ENCODE data around the gene TANGO6. TPM values are rescaled to one million over a fixed set of nuclear protein-coding genes. Genes with fewer than 3 reads are reported as not detected.

The TANGO6 gene
- total RNA-seq, 2 donors from 2014 or later, result 9.6 to 15.3 TPM

DNA sequence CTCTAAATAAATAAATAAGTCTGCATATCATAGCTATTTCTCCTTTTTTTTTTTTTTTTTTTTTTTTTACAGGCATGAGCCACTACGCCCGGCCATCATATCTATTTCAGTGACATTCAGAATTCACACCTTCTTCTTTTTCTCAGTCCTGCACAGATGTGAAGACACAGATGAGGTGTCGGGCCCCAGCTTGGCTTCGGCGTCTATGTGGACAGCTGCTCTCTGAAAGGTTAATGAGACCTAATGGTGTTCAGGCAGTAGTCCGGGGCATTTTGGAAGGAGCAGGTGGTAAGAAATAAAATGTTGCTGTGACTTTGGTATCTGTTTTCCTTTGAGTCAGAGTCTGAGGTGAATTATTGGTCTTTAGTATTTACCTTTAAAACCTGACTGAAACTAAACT, 23.6 kb downstream of the TANGO6 start:
- DNase-seq, result no peak
- no peaks in the 10 kb centered on the region for H3K36me3 ChIP-seq (ENCODE audit: control insufficient read depth, insufficient read depth, low read length)
- Mint-ChIP-seq H3K9me3 (no peaks in the 10 kb centered on the region), H3K4me1 (peaks cover 15% of the 10 kb centered on the region), H3K27me3 (ENCODE audit: insufficient read depth) (no peaks in the 10 kb centered on the region), H3K4me3 (no peak overlapping the region), H3K27ac (no peak overlapping the region), H3K36me3 (ENCODE audit: low read depth) (peaks cover 21% of the 10 kb centered on the region)
- H3K4me3 ChIP-seq (ENCODE audit: low read length), result no peak overlapping the region
- no peaks in the 10 kb centered on the region for H3K27me3 ChIP-seq (ENCODE audit: control insufficient read depth, insufficient read depth, low read length, poor library complexity, severe bottlenecking)
- peaks cover 4% of the 10 kb centered on the region for H3K4me1 ChIP-seq (ENCODE audit: control insufficient read depth, insufficient read depth, low read length)
- 94 to 100% methylated on average over 5 to 6 of the region's 6 CpGs for WGBS, 2 experiments (ENCODE audit: insufficient coverage in 1 of 2, insufficient read length in 1 of 2)
- TF ChIP-seq, protein P1, sequence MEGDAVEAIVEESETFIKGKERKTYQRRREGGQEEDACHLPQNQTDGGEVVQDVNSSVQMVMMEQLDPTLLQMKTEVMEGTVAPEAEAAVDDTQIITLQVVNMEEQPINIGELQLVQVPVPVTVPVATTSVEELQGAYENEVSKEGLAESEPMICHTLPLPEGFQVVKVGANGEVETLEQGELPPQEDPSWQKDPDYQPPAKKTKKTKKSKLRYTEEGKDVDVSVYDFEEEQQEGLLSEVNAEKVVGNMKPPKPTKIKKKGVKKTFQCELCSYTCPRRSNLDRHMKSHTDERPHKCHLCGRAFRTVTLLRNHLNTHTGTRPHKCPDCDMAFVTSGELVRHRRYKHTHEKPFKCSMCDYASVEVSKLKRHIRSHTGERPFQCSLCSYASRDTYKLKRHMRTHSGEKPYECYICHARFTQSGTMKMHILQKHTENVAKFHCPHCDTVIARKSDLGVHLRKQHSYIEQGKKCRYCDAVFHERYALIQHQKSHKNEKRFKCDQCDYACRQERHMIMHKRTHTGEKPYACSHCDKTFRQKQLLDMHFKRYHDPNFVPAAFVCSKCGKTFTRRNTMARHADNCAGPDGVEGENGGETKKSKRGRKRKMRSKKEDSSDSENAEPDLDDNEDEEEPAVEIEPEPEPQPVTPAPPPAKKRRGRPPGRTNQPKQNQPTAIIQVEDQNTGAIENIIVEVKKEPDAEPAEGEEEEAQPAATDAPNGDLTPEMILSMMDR (conservative IDR thresholded peaks at IDR 0.05), result no peak
- H3K9ac ChIP-seq (ENCODE audit: extremely low read depth, low read length, poor library complexity, severe bottlenecking), result no peak overlapping the region
- no peaks in the 10 kb centered on the region for H3K9me3 ChIP-seq (ENCODE audit: control insufficient read depth, low read length)
- H3K27ac ChIP-seq (ENCODE audit: low read depth, low read length), result no peak overlapping the region

DNA sequence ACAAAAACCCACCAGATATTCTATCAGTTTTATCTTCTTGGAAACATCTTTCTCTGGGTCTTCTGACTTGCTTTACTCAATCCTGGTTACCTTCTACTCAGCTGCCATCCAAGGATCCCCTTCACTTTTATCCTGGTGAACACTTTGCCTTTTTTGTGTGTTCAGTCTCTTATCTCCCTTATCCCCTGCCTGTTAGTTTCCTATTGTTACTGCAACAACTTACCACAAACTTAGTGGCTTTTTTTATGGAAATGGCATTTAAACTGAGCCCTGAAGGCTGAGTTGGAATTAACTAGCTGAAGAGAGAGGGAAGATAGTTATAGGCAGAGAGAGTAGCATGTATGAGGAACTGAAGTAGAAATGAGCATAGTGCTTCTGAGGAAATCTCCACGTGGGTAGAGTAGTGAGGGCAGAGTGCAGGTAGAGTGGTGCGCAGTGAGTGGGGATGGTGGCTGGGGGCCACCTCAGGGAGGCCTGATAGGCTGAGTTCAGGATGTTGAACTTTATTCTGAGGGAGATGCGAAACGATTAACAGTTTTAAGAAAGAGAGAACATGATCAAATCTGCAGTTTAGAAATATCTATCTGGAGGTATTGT, 26.3 kb downstream of the TANGO6 start:
- Mint-ChIP-seq H3K27me3 (ENCODE audit: insufficient read depth) (no peaks in the 10 kb centered on the region), H3K9me3 (no peaks in the 10 kb centered on the region), H3K4me1 (peaks cover 15% of the 10 kb centered on the region), H3K27ac (peak overlapping the region; percentile 3), H3K36me3 (ENCODE audit: low read depth) (peaks cover 14% of the 10 kb centered on the region), H3K4me3 (no peak overlapping the region)
- H3K36me3 ChIP-seq (ENCODE audit: control insufficient read depth, insufficient read depth, low read length), result peaks cover 4% of the 10 kb centered on the region
- no peak overlapping the region for H3K4me3 ChIP-seq (ENCODE audit: low read length)
- no peaks in the 10 kb centered on the region for H3K9me3 ChIP-seq (ENCODE audit: control insufficient read depth, low read length)
- H3K4me1 ChIP-seq (ENCODE audit: control insufficient read depth, insufficient read depth, low read length), result peaks cover 4% of the 10 kb centered on the region
- WGBS, 2 experiments (ENCODE audit: insufficient coverage in 1 of 2, insufficient read length in 1 of 2), result 83 to 96% methylated on average over 3 to 4 of the region's 4 CpGs
- TF ChIP-seq, protein P1 (conservative IDR thresholded peaks at IDR 0.05), result no peak
- H3K27ac ChIP-seq (ENCODE audit: low read depth, low read length), result no peak overlapping the region
- no peak overlapping the region for H3K9ac ChIP-seq (ENCODE audit: extremely low read depth, low read length, poor library complexity, severe bottlenecking)
- no peaks in the 10 kb centered on the region for H3K27me3 ChIP-seq (ENCODE audit: control insufficient read depth, insufficient read depth, low read length, poor library complexity, severe bottlenecking)
- DNase-seq, result no peak

DNA sequence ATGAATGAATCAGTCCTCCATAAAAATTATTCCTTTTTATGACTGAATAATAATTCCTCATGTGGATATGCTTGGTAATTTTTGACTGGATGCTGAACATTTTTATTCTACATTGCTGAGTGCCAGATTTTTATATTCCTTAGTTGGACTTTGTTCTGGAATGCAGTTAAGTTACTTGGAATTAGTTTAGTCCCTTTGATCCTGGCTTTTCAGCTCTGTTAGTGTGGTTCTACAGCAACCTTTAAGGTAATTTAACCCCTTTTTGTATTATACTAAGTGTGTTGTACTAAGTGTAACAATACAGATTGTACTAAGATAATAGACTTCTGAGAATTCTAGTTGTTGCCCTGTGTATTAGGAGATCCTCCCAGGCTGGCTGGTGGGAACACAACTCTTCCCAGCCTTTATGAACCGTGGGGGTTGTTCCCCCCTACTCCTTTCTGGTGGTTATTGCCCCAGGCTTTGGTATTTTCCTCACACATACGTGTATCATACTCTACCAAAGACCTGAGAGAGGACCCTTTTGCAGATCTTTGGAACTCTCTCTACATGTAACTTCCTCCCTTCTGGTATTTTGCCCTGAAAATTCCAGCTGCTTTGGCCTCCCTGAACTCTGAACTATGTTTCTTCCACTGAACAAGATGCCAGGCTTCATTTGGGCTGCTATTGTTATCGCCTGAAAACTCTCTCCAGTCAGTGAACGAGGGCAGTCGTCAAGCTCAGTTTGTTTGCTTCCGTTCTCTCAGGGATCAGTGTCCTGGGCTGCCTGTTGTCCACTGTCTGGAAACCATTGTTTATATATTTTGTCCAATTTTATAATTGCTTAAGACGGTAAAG, 30.5 kb downstream of the TANGO6 start:
- 79 to 92% methylated on average over 6 to 7 of the region's 7 CpGs for whole genome bisulfite sequencing, 2 experiments (ENCODE audit: insufficient coverage in 1 of 2, insufficient read length in 1 of 2)
- Mint-ChIP-seq H3K4me1 (peaks cover 13% of the 10 kb centered on the region), H3K9me3 (no peaks in the 10 kb centered on the region), H3K27ac (no peak overlapping the region), H3K4me3 (no peak overlapping the region), H3K27me3 (ENCODE audit: insufficient read depth) (no peaks in the 10 kb centered on the region), H3K36me3 (ENCODE audit: low read depth) (peaks cover 31% of the 10 kb centered on the region)
- TF ChIP-seq, protein P1 (conservative IDR thresholded peaks at IDR 0.05), result no peak
- Histone ChIP-seq H3K4me3 (ENCODE audit: low read length) (no peak overlapping the region), H3K27me3 (ENCODE audit: control insufficient read depth, insufficient read depth, low read length, poor library complexity, severe bottlenecking) (no peaks in the 10 kb centered on the region), H3K36me3 (ENCODE audit: control insufficient read depth, insufficient read depth, low read length) (peaks cover 18% of the 10 kb centered on the region), H3K4me1 (ENCODE audit: control insufficient read depth, insufficient read depth, low read length) (peaks cover 4% of the 10 kb centered on the region), H3K27ac (ENCODE audit: low read depth, low read length) (peak overlapping the region; percentile 13), H3K9me3 (ENCODE audit: control insufficient read depth, low read length) (no peaks in the 10 kb centered on the region), H3K9ac (ENCODE audit: extremely low read depth, low read length, poor library complexity, severe bottlenecking) (no peak overlapping the region)
- no peak for DNase-seq
